Neural cell (in vitro differentiated cells): ENCODE measurements around the gene TEKT5.

Experiments used
- CTCF ChIP-seq: fragments of 450-650 bp; IDR thresholded peaks from 2 replicates; pipeline ENCODE4 v1.5.1; 2014; ENCODE audit warnings: antibody characterized with exemption, mild to moderate bottlenecking, moderate library complexity; ENCODE audit not compliant: poor library complexity, severe bottlenecking
- EP300 ChIP-seq: fragments of 450-650 bp; conservative IDR thresholded peaks from 2 replicates; pipeline ENCODE4 v1.6.1; 2014; ENCODE audit warnings: antibody characterized with exemption, mild to moderate bottlenecking, moderate library complexity; ENCODE audit not compliant: poor library complexity, severe bottlenecking
- EZH2 ChIP-seq: fragments of 200-600, 300-800 bp; shearing (Covaris generic), sonication (generic); IDR thresholded peaks from 2 replicates; pipeline ENCODE4 v1.6.1; 2014; ENCODE audit warnings: antibody characterized with exemption, low read length, borderline replicate concordance, mild to moderate bottlenecking; ENCODE audit not compliant: insufficient read depth, poor library complexity, severe bottlenecking
- MXI1 ChIP-seq: fragments of 450-650 bp; conservative IDR thresholded peaks from 2 replicates; pipeline ENCODE4 v1.6.1; 2014; ENCODE audit warnings: antibody characterized with exemption, mild to moderate bottlenecking; ENCODE audit not compliant: poor library complexity, severe bottlenecking
- POLR2AphosphoS5 ChIP-seq: IDR thresholded peaks from 2 replicates; pipeline ENCODE4 v1.6.1; 2012
- RAD21 ChIP-seq: fragments of 450-650 bp; conservative IDR thresholded peaks from 2 replicates; pipeline ENCODE4 v1.6.1; 2014; ENCODE audit warnings: antibody characterized with exemption, mild to moderate bottlenecking, moderate library complexity
- SMC3 ChIP-seq: fragments of 450-650 bp; conservative IDR thresholded peaks from 2 replicates; pipeline ENCODE4 v1.6.1; 2014; ENCODE audit warnings: antibody characterized with exemption, mild to moderate bottlenecking, moderate library complexity; ENCODE audit not compliant: poor library complexity
- TAF1 ChIP-seq: IDR thresholded peaks from 2 replicates; pipeline ENCODE4 v1.6.1; 2012; ENCODE audit warnings: low read depth
- TF ChIP-seq, protein P1 (sequence below): IDR thresholded peaks from 2 replicates; pipeline ENCODE4 v1.6.1; 2012; ENCODE audit warnings: borderline replicate concordance

DNA sequence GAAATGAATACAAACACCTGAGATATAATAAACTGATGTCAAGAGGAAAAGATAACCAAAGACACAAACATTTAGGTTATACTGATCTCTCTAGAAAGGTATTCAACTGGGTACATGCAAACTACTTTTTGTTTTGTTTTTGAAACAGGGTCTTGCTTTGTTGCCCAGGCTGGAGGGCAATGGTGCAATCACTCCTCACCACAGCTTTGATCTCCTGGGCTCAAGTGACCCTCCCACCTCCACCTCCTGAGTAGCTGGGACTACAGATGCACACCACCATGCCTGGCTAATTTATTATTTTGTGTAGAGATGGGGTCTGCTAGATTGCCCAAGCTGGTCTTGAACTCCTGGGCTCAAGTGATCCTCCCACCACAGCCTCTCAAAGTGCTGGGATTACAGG lies 38.1 kb downstream of the TEKT5 start:
- TF ChIP-seq CTCF (no peak), TAF1 (no peak), POLR2AphosphoS5 (no peak), RAD21 (no peak), EZH2 (no peak), SMC3 (no peak), EP300 (no peak), MXI1 (no peak)
- TF ChIP-seq, protein P1, sequence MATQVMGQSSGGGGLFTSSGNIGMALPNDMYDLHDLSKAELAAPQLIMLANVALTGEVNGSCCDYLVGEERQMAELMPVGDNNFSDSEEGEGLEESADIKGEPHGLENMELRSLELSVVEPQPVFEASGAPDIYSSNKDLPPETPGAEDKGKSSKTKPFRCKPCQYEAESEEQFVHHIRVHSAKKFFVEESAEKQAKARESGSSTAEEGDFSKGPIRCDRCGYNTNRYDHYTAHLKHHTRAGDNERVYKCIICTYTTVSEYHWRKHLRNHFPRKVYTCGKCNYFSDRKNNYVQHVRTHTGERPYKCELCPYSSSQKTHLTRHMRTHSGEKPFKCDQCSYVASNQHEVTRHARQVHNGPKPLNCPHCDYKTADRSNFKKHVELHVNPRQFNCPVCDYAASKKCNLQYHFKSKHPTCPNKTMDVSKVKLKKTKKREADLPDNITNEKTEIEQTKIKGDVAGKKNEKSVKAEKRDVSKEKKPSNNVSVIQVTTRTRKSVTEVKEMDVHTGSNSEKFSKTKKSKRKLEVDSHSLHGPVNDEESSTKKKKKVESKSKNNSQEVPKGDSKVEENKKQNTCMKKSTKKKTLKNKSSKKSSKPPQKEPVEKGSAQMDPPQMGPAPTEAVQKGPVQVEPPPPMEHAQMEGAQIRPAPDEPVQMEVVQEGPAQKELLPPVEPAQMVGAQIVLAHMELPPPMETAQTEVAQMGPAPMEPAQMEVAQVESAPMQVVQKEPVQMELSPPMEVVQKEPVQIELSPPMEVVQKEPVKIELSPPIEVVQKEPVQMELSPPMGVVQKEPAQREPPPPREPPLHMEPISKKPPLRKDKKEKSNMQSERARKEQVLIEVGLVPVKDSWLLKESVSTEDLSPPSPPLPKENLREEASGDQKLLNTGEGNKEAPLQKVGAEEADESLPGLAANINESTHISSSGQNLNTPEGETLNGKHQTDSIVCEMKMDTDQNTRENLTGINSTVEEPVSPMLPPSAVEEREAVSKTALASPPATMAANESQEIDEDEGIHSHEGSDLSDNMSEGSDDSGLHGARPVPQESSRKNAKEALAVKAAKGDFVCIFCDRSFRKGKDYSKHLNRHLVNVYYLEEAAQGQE, result no peak
